Stromal cell of bone marrow (primary cell): ENCODE results near the gene ASTN2.
A peak's percentile ranks its signal among the peaks of the same experiment; 100 is the strongest.

Source experiments
- DNase-seq: peaks from one replicate; pipeline ENCODE4 v3.0.0-alpha.2; 2012; ENCODE audit warnings: low read depth

Gene ASTN2

DNA sequence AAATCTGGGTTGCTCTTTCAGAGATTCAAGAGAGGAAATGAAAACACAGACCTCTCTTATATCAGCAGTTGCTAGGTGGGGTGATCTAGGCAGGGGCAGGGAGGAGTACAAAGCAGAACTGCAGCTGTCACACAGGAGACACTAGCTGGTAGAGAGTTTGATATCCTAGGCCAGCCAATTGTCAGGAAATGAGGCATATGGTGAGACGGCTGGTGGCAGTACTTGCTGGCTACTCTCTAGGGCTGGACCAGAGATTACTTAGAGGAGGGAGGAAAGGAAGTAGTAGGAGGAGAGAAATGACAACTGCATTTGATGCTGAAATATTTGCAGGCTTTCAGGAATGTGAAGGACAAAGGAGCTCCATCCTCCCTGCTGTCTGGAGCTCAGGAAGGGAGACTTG lies 614.0 kb downstream of the ASTN2 start:
- no peak for DNase-seq

DNA sequence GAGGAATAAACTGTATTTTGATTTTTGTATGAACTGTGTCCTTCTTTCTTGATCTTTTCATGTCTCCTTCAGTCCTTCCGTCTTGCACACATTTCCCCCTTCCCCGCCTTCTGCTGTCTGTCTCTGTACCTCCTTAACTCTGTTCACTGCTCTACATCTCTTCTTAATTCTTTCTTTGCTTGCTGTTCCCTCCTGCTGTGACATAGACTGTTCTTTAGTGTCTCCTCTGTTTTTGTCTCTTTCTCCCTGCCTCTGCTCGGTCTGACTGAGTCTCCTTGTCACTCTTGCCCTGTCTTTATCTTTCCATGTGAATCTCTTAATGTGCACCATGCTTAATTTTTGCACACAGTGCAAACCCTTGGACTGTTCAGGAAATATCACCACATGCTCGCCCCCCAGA lies 614.8 kb downstream of the ASTN2 start:
- DNase-seq: no peak

DNA sequence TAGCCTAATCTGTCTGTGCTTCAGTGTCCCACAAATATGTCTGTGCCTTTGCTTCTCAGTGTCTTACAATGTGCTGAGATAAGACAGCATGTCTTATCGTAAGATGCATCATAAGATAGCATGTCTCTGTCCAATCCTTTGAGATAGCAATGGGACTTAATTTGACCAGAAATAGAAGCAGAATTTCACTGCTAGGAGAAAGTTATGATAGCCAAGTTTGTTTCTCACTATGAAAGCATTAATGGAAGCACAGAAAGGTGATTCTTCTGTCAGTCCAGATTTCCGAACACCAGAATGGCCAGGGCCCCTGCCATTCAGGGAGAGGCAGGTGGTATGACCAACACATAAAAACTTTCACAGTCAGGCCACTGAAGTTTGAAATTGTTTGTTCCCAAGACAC lies 616.3 kb downstream of the ASTN2 start:
- no peak for DNase-seq

DNA sequence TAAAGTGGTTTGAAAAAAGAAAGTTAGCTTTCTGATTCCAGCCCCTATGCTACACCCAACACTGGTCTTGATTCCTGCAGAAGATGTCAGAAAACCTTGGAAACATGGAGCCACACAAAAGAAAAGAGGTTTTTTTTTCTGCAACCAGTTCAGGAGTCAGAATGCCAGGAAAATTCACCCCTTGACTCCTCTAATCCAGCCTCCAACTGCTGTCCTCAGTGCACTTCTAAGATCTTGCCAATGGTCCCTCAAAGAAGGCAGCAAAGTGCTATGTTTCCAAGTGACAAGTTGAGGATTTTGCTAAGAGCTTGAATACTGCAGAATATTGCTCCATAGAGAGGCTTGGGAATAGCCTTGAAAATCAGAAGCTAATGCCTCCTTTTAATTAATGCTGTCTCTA lies 617.6 kb downstream of the ASTN2 start:
- no peak for DNase-seq

DNA sequence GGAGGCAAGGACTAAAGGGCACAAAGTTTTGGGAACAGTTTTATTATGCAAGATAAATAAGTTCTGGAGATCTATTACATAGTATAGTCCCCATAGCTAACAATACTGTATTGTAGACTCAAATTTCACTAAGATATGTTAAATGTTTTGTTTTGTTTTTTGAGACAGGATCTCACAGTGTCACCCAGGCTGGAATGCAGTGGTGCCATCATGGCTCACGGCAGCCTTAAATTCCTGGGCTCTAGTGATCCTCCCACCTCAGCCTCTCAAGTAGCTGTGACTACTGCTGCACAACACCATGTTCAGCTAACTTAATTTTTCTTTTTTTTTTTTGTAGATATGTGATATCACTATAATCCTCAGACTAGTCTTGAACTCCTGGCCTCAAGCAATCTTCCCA lies 618.2 kb downstream of the ASTN2 start:
- DNase-seq: no peak

DNA sequence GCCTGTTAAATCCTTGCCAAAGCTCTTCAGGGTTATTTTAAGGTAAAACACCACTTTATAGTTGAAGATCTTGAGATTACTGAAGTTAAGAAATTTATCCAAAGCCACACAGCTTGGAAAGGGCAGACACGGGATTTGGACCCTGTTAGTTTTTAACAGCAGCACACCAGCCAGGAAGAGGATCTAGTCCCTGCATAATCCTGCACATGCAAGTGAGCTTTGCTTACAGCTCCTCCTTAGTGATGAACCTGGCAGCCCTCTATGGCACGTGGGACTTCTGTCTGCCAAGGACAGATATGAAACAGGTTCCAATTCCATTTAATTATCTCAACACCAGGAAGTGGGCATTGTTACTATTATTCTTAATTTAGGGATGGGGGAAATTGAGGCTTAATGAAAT lies 619.0 kb downstream of the ASTN2 start:
- DNase-seq: no peak

DNA sequence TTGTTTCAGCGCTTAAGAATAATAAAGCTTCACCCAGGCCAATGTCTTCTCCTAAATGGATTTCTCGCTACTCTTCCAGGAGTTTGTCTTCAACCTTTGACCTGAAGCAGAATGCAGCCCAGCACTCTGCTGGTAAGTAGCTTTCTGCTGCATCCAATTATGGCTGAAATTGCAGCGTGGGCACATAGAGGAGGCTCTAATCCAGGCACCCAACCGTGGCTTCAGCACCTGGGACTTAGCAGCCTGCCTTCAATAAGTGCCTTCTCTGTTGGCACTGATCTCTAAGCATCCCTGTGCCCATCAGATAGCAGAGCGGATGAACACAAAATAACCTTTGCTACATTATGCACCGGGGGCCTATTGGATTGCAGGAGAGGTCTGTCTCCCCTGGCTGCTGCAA lies 622.6 kb downstream of the ASTN2 start:
- DNase-seq: no peak

DNA sequence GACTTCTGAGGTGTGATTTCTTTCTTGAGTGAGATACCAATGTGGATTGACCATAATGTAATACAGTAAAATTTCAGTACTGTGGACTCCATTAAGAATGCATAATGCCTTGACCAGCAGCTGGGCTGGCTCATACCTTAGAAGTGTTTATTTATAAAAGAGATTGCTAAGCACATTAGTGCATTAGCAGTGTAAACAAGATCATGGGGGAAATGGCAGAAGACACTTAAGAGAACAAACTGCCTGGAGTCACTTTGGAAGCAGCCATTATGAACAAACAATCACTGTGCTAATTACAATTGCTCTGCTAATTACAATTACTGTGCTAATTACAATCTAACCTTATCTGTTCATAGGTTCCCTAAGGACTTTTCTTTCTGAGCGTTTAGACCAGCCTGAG lies 623.5 kb downstream of the ASTN2 start:
- no peak for DNase-seq

DNA sequence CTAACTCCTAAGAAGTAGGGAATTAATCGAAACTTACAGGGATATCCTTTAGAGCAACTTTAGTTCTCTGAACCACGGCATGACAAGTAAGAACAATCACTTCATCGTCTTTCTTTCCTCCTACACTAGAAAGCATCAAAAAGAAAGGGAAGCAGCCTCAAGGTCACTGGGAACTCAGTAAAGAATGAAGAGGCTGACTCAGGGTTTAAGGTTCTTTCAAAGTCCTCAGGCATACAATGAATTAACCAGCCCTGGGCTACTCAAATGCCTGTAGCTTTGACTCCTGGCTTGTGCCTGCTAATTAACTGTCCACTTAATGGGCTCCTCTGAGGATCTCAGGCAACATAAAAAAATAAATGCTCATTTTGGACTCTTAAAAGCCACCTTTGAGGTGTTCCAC lies 625.8 kb downstream of the ASTN2 start:
- no peak for DNase-seq

DNA sequence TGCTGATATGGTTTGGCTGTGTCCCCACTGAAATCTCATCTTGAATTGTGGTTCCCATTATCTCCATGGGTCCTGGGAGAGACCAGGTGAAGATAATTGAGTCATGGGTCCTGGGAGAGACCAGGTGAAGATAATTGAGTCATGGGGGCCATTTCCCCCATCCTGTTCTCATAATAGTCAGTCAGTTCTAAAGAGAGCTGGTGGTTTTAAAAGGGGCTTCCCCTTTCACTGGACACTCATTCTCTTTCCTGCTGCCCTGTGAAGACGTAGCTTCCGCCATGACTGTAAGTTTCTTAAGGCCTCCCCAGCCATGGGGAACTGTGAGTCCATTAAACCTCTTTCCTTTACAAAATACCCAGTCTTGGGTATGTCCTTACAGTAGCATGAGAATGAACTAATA lies 628.1 kb downstream of the ASTN2 start:
- no peak for DNase-seq

DNA sequence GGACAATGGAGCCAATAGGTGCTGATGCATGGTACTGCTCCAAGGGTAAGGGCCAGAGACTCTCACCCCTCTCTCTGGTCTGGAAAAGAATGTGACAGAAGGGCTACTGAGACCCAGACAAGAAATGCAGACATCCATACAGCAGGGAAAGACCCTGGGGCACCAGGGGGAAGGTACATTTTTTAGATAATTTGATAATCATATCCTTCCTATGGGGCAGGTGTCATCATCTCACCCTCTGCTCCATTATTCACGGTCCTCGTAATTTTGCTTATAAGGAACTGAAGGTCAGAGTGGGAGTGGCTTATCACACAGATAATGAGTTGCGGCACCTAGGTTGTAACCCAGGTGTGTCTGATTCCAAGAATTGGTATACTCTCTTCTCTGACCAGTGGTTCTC lies 637.7 kb downstream of the ASTN2 start:
- DNase-seq: no peak

DNA sequence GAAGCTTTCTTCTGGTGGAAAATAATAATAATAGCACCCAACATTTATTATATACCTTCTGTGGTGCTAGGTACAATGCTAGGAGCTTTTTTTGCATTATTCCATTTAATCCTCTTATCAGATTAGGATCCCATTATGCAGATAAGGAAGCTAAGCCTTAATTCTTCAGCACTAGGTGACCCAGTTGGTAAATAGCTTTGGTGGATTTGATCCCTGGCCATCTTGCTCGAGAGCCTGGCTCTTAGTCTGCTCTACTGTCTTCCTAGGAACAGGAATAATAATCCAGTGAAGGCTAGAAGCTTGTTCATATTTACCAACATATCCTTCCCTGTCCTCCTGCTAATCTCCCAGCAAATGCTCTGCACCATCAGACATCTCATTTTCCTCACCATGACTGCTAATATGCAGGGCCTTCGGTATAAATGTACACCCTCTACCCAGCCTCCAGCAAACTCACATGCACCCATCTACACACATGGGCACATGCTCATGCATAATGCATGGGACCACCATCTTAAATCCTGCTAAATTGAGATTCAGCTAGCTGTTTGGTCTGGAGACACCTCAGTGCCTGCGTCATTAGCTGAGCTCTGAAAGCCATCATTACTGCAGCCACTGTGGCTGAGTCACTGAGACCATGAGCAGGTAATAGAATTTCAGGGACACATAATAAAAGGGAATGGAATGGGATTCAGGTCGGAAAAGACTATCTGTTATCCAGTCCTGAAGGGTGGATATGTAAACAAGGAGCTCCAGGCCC lies 640.3 kb downstream of the ASTN2 start:
- DNase-seq: no peak

DNA sequence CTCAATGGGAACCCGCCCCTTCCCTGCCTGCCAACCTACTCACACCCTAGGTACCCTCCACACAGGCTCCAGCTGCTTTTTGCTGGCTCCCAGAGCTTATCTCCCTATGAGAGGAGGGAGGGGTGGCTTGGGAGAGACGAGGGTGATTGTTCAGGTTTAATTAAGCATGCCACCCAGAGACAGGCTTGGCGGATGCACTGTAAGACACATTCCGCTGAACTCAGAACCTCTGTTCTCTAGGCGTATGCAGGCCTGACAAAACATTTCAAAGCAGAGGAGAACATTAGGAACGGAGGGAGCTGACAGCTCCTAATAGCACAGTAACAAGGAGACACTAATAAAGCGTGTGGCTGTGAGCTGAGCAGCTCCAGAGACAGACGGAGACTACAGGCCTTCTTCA lies 647.6 kb downstream of the ASTN2 start:
- DNase-seq: no peak

DNA sequence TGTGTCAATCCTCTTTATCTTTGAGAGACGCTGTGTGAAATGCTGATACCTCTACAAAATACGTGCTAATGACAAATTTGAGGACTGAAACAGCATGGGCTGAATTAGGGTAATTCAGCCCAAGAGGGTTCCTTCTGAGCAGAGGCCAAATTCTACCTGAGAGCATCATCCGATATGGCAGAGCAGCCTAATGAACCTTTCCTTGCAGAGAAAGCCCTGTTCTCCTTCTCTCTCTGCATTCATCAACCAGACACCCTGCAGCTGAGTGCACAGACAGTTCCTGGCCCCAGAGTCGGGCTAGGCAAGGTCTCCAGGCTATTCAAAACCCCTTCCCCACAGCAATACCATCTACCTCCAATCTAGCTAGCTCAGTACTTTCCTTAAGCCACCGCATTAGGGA lies 649.8 kb downstream of the ASTN2 start:
- DNase-seq: no peak

DNA sequence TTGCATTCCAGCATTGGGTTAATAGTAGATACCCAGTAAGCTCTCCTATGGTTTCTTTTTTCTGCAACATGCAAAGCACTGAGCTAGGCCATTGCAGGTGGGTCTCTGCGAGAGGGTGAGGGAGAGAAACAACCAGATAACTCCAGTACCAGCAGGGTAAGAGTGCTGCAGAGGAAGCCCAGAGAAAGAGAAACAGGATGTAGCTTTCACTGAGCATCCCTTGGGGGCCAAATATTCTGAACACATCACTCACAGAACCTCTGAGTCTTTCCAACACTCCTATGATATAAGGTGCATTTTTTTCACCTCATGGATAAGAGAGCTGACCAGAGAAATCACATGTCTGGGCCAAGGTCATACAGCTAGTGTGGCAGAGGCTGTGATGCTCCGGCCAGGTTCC lies 651.1 kb downstream of the ASTN2 start:
- DNase-seq: no peak

DNA sequence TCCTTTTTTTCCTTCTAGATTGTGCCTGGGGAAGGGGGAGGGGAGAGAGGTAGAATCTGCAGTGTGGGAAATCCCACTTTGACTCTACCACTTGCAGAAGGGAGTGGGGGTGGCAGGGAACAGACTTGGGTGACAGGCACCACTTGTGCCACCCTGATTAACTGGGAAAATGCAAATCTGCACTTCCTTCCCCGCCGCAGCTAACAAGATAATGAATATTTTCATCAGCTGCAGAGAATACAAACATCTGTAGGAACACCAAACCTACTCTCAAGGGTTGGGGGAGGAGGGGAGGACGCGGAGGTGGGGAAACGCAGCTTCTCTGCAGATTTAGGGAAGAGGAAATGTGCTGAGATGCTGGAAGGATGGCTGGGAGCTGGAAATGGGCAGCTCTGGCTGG lies 654.2 kb downstream of the ASTN2 start:
- no peak for DNase-seq

DNA sequence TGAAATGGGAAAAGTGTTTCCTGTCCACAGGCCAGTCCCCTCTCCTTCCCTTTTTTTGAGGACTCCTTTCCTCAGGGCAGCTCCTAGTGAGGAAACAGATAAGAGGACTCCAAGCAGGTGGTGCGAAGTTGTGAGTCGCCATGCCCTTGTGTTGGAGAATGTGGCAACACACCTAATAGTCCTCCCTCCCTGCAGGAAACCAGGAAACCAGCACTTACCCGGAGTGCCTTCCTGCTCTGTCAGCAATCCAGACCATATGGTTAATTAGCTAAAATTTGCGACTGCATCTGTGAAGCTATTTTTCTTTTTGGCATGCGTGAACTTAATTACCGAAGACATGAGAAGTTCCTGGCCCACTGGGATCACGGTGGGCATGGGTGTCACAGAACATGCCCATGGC lies 657.8 kb downstream of the ASTN2 start:
- no peak for DNase-seq

DNA sequence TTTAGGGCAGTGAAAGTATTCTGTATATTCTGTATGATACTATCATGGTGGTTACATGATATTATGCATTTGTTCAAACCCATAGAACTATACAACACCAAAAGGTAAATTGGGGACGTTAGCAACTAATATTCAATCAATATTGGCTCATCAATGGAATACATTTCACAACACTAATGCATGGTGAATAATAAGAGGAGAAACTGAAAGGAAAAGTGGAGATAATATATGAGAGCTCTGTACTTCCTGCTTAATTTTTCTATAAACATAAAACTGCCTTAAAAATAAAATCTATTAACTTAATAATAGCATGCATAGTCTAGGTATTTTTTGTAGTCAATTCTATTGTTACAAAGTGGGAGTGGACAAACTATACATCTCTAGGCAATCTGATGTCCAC lies 661.5 kb downstream of the ASTN2 start:
- DNase-seq: no peak

DNA sequence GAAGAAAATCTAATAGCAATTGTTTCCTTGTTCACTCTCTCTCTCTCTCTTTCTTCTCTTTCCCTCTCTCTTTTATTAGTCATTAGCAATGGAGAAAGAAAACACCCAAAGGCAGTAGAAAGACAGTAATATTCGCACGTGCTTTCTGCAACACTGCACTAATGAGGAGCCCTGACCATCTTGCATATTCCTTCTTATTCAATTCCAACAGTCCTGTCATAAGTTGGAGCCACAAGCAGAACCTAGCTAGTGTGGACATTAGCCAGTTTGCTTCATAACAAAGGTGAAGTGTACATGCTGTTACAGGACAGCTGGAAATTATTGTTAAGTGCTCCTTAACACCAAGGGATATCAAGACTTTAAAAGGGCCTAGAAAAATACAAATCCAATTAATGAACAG lies 664.3 kb downstream of the ASTN2 start:
- no peak for DNase-seq

DNA sequence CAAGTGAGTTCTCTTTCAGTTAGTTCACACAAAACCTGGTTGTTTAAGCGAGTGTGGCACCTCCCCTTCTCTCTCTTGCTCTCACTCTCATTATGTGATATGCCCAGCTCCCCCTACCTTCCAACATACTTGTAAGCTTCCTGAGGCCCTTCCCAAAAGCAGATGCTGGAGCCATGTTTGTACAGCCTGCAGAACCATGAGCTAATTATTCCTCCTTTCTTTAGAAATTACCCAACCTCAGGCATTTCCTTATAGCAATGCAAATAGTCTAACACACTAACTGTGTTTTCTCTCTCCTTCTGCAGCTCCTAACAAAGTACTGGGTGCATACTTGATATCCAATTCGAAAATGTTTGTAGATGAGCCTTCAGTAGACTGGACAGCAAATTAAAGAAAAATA lies 665.1 kb downstream of the ASTN2 start:
- no peak for DNase-seq

DNA sequence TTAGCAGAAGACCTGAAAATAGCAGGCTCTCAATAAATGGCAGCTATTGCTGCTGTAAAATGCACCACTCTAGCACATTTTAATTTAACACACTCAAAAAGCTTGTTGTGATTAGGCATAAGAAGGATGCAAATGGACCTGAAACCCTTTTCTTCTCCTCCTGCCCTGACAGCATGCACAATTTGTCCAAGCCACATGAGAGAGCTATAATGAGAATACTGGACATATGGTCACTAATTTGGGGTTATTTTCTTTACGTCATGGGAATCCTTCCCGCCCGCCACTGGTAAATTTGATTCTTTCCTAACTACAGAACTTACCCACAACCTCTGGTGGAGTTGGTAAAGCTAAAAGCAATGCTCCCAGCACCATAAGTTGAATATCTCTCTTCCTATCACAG lies 665.7 kb downstream of the ASTN2 start:
- DNase-seq: no peak

DNA sequence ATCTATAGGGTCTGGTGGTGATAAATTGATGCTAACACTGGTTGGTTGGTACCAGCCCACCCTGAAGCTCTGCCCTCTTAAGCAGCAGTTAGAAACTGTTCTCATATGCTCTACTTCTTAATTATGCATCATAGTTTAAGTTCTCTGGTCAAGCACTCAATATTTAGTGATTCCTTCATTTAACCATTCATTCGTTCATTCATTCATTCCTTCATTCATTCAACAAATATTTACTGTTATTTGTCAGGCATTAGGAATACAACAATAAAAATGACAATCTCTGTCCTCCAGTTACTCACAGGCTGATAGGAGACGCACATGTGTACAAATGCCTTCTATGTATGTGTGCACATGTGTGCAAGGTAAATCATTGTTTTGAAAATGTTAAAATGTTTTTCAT lies 673.1 kb downstream of the ASTN2 start:
- DNase-seq: no peak

DNA sequence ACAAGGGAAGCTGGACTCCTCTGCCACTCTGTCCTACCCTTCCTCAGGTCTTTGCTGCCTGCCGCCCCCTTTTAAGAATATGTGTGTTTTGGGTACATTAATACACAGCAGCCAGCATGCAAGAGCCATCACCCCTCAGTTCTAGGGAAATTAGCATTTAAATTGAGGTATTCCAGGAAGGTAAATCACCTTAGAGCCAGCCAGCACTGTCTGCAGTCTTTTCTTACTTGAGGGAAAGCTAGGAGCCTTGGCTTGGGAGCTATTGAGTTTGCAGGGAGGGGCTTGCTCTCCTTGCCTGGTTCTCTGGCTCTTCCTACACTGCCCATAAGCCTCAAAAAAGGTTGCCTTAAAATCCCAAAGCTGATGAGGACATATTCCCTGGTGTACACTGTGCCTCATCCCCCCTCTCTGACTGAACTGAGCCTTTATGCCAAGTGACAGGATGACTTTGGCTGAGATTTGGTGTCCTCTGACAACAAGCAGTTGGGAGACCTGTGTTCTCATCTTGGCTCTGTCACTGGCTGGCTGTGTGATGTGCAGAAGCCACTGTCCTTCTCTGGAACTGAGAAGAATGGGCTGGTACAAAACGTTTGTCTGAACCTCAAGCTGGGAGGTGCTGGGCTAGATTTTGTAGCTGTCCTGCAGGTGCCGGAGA lies 673.6 kb downstream of the ASTN2 start:
- DNase-seq: no peak

DNA sequence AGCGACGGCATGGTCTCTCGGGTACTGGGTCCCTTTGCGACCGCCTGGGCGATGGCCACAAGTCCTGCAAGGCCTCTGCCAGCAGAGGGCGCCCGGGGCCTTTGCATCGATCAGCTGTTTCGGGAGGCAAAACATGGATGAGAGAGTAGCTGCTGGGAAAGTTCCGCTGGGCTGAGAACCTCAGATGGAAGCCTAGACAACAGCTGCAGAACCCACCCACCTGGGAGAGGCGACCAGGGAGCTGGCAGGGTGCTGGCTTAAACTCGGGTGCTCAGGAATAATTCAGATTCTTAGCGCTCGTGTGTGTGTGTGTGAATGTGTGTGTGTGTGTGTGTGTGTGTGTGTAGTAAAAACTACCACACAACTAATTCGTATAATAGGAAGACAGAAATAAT lies 677.7 kb downstream of the ASTN2 start:
- peak; percentile 45 for DNase-seq
